HG03565 (cell line): ENCODE measurements around the gene APOBEC3G.

Experiments used
- ATAC-seq: cut with Tn5 transposase; IDR thresholded peaks from one replicate; pipeline ENCODE4 v1.9.1; 2021; ENCODE audit warnings: mild to moderate bottlenecking, moderate library complexity; ENCODE audit not compliant: unreplicated experiment

The APOBEC3G gene

DNA sequence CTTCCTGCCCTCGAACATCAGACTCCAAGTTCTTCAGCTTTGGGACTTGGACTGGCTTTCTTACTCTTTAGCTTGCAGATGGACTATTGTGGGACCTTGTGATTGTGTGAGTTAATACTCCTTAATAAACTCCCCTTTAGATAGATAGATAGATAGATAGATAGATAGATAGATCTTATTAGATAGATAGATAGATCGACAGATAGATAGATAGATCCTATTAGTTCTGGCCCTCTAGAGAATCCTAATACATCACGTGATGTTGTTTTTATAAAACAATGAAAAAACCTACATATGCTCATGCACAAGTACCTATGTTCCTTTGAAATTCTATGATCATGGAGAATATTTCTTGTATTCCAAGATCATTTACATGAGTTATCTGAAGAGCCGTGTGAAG lies 43.9 kb downstream of the APOBEC3G start:
- no peak for ATAC-seq

DNA sequence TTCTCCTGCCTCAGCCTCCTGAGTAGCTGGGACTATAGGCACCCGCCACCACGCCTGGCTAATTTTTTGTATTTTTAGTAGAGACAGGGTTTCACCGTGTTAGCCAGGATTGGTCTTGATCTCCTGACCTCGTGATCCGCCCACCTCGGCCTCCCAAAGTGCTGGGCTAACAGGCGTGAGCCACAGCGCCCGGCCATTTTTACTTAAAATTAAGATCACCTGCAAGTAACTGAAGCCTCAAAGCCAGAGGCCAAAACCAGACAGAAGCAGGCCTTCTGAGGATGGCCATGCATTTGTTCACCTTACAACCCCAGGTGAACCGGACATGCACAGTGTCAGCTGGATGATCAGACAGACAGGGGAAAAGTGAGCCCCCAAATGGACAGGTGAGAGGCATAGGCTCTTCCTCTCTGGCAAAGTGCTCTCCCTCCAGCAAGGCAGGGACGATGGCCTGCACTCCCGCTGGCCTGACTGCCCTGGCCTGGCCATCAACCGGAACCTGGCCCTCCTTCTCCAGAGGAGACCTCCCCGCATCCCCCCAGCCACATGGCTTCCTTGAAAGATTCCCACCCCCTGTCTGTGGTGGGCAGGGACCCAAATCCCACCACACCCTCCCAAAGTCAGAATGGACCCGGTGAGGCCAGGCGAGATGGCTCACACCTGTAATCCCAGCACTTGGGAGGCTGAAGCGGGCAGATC lies 45.8 kb downstream of the APOBEC3G start:
- ATAC-seq = no peak

GRCh38 chr22:39123751-39124581 lies 46.9 kb downstream of the APOBEC3G start:
- no peak for ATAC-seq

DNA sequence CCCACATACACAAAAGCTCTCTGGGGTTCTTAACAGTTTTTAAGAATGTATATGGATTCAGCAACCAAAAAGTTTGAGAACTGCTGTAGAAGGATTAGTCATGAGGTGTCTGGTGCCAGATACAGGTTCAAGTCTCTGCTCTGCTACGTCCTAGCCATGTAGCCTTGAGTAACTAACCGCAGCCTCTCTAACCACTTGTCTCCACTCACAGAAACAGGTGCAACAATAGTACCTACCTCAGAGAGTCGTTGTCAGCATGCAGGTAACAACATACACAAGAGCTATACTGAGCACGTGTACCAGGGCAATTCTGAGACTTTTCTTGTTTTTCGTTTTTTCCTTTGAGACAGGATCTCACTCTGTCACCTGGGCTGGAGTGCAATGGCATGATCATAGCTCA lies 48.5 kb downstream of the APOBEC3G start:
- ATAC-seq = no peak

- no peak for ATAC-seq
Measured at GRCh38 chr22:39128508-39128907, 51.4 kb downstream of the APOBEC3G start.

GRCh38 chr22:39129081-39129480 lies 52.0 kb downstream of the APOBEC3G start:
- no peak for ATAC-seq

GRCh38 chr22:39129746-39130145 lies 52.7 kb downstream of the APOBEC3G start:
- no peak for ATAC-seq

DNA sequence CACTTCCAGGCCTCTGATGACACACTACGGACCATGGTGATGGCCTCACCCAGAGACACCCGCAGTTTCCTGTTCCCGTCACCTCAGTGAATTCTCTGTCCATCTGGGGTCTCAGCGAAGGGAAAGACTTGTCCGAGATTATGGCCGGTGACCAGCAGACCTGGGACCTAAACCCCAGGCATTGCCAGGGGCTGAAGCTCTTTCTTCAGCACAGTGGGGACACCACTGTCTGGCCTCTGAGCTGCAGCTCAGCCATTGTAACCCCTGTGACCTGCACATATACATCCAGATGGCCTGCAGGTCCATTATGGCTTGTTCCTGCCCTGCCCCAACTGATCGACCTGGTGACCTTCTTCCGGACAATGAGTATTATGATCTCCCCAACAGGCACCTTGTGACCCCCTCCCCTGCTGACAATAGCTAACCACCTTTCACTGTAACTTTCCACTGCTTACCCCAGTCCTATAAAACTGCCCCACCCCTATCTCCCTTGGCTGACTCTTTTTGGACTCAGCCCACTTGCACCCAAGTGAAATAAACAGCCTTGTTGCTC lies 53.2 kb downstream of the APOBEC3G start:
- no peak for ATAC-seq

- no peak for ATAC-seq
Measured at GRCh38 chr22:39130892-39131855, 54.1 kb downstream of the APOBEC3G start.

- no peak for ATAC-seq
Measured at GRCh38 chr22:39132281-39132680, 55.2 kb downstream of the APOBEC3G start.

DNA sequence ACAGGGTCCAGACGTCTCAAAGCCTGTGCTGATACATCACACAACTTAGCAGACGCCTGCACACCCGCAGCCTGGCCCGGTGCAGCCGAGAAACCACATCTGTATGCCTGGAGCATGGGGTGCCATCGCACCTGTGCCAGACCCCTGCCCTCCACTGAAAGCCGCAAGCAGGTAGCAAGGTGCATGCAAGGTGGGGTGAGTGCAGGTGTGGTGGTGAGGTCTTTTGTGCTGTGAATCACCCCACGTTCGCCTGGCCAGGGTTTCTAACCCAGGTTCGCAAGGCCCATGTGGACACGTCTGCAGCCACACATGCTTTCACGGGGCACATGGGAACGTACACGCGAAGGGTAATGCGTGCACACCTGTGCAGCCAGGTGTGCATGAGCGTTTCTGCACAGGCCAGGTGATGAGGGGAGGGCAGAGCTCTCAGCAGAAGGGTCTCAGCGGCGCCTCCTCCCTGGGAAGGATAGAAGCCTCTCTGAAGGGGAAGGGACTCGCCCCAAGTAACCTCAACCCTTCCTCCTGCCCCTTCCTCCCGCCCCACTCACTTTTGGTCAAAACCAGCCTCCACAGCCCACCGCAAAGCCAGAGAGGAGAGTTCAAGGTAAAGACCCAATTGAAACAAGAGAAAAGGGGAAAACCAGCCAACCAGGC lies 55.9 kb downstream of the APOBEC3G start:
- no peak for ATAC-seq

DNA sequence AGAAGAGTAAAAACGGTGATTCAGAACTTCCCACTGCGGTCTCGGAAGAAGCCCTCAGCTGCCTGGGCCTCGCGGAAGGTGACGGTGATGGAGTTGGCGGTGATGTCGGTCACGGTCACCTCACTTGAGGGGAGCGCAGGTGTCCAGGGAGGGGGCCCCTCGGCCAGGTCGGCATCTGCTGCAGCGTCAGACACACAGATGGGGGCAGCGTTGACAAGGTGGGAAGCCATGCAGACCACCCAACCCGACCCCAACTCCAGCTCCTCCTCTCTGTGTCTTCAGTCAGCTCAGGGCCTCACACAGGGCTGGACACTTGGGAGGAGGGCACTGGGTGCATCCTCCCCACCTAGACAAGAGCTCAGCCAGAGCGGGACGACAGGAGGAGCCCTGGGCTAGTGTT lies 56.8 kb downstream of the APOBEC3G start:
- no peak for ATAC-seq

DNA sequence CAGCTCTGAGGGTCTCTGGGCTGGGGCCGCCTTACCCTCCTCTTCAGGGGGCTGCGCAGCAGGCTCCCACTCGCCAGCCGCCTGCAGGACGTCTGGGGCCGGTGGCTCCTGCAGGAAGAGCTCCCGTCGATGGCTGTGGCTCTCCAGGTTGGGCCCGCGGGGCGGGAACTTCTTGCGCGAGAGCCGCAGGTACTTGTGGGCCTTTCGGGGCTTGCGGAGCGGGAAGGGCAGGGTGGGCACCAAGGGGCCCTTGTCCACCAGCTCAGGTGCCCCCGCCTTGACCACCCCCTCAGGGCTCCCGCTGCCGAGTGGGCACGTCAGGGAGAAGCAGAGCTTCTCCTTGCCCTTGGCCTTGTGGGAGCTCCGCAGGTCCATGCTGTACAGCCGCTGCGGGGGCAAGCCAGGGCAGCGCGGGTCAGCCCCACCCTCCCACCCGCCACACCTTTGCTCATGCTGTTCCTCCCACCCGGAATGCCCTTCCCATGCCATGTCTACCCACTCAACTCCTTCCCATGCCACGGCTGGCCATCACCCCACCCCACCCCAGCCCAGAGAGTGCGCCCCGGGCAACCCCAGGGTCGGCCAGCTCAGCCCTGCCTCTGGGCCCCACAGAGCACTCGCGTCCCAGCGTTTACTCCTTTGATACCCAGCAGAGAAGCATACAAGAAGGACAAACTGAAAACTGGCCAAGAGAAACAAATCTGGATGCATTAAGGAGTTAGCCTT lies 57.5 kb downstream of the APOBEC3G start:
- ATAC-seq = no peak

DNA sequence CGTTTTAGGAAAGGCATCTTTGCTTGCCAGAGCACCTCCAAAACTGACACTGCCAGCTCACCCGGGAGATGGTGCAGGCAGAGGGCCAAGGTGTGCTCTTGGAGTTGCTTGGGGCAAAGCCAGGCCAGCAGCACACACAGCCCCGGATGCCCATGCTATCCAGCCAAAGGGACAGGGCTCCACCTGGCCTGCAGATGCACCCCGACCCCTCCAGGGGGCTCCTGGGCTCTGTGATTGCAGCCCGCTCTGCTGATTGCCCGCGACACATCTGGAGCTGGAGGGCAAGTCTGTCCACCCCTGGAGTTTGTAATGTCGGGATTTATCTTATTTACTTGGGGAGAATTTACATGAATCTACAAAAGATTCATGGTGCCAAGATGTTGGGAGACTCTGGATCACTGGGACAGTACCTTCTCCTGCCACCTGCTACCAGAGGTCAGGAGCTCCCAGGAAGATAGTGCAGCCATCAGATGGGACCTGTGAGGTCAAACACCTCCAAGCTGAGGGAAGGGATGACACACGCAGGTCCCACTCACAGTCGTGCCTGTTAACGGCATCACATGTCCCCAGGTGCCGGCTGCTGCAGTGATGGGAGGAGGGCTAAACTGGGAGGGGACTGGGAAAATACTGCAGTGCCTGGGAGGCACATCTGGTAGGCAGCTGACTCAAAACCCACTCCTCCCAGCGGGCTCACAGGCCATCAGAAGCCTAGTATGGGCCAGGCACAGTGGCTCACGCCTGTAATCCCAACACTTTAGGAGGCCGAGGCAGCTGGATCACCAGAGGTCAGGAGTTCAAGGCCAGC lies 58.2 kb downstream of the APOBEC3G start:
- no peak for ATAC-seq

- no peak for ATAC-seq
Measured at GRCh38 chr22:39136317-39136716, 59.2 kb downstream of the APOBEC3G start.
